Activated CD4-positive, alpha-beta memory T cell treated with anti-CD3 and anti-CD28 coated beads for 36 hours (primary cell): ENCODE data around the gene SLC34A1. TPM values are rescaled to one million over a fixed set of nuclear protein-coding genes. Genes with fewer than 3 reads are reported as not detected.
"Not testable (repeated sequence)": the region's sequence is repeated elsewhere in the genome, so short reads cannot be mapped to it uniquely, and the experiment has no call there.

Source experiments
- CTCF ChIA-PET: fragments of 350-600 bp; sonication (Branson Sonifier 250); formaldehyde crosslinking; loops from one replicate; lab custom pipeline; 2021; ENCODE audit warnings: antibody characterized with exemption, inconsistent platforms; lab: Charles Lee
- POLR2A ChIA-PET: fragments of 350-600 bp; sonication (Branson Sonifier 250); formaldehyde crosslinking; loops from one replicate; lab custom pipeline; 2021; ENCODE audit warnings: antibody characterized with exemption; lab: Charles Lee
- DNase-seq: peaks from one replicate; pipeline ENCODE4 v3.0.0-alpha.2; 2020
- H3K27ac Mint-ChIP-seq: one replicate; pipeline ENCODE4 v1.8.0; 2021; ENCODE audit warnings: mixed read lengths
- H3K27me3 Mint-ChIP-seq: one replicate; pipeline ENCODE4 v1.8.0; 2021; ENCODE audit warnings: mixed read lengths
- H3K36me3 Mint-ChIP-seq: one replicate; pipeline ENCODE4 v1.8.0; 2021; ENCODE audit warnings: mixed read lengths
- H3K4me1 Mint-ChIP-seq: one replicate; pipeline ENCODE4 v1.8.0; 2021; ENCODE audit warnings: low read depth, mixed read lengths
- H3K4me3 Mint-ChIP-seq: one replicate; pipeline ENCODE4 v1.8.0; 2021; ENCODE audit warnings: mild to moderate bottlenecking, mixed read lengths
- H3K9me3 Mint-ChIP-seq: one replicate; pipeline ENCODE4 v1.8.0; 2021; ENCODE audit warnings: mixed read lengths
- intact Hi-C: fragments of 100-400 bp; cut with micrococcal nuclease; formaldehyde crosslinking; loops from one replicate; pipeline ENCODE4 v1.15.1; 2023
- total RNA-seq, 2 experiments: library from RNA; stranded (reverse); gene quantifications; one replicate each; pipeline ENCODE4 v1.2.3, GENCODE V29; 2021

The SLC34A1 gene
- total RNA-seq, 2 experiments from 2014 or later: 0.15 TPM; not detected in 1

DNA sequence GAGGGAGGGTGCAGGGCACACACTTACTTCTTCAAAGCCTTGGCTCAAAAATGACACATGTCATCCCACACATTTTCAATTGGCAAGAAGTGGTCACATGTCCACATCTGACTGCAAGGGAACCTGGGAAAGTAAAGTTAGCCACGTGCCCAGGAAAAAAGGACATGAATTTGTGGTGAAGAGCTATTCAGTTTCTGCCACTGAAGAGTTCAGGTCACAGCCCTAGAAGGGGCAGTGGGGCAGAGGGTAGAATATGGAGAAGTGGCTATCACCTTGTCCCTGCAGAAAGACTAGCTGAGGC lies 28.4 kb upstream of the SLC34A1 start:
- peaks cover 3% of the 10 kb centered on the region for H3K36me3 Mint-ChIP-seq
- peaks cover 60% of the 10 kb centered on the region for H3K4me1 Mint-ChIP-seq
- peaks cover 9% of the 10 kb centered on the region for H3K9me3 Mint-ChIP-seq
- ChIA-PET POLR2A (no interaction called here), CTCF (interaction anchor here (1.3 to 8.7 kb wide), 4 partner anchors 23 to 102 kb away, joined by 3 to 66 read pairs (median 4); no protein-coding TSS in a partner anchor)
- intact Hi-C loops: loop anchor here (2.0 kb wide), 1 partner anchor 73 kb away; no protein-coding TSS in a partner anchor
- DNase-seq: no peak
- H3K27ac Mint-ChIP-seq: no peak overlapping the region
- no peak overlapping the region for H3K4me3 Mint-ChIP-seq
- no peaks in the 10 kb centered on the region for H3K27me3 Mint-ChIP-seq

DNA sequence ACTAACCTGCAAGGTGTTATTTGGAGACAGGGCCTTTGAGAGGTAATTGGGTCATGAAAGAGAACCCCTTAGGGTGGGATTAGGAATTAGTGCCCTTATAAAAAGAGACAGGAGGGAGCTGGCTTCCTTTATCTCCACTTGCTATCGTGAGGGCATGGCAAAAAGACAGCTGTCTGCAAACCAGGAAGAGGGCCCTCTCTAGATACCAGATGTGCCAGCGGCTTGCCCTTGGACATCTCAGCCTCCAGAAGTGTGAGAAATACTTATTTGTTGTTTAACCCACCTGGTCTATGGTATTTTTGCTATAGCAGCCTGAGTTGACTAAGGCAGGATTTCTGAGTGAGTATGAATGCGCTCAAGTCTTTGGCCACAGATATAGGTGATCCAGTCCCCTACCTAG lies 27.5 kb upstream of the SLC34A1 start:
- Mint-ChIP-seq H3K4me1 (peaks cover 69% of the 10 kb centered on the region), H3K27ac (no peak overlapping the region), H3K27me3 (no peaks in the 10 kb centered on the region), H3K4me3 (peak overlapping the region; percentile 81), H3K36me3 (peaks cover 3% of the 10 kb centered on the region), H3K9me3 (peaks cover 9% of the 10 kb centered on the region)
- DNase-seq: no peak
- CTCF ChIA-PET: interaction anchor here (0.6 to 8.7 kb wide), 6 partner anchors 11 to 101 kb away, joined by 3 to 66 read pairs (median 6); no protein-coding TSS in a partner anchor
- POLR2A ChIA-PET: interaction anchor here (1.0 to 1.4 kb wide), 2 partner anchors 22 to 74 kb away, joined by 3 read pairs; no protein-coding TSS in a partner anchor
- intact Hi-C loops: loop anchor here (2.0 kb wide), 1 partner anchor 72 kb away; no protein-coding TSS in a partner anchor

GRCh38 chr5:177357146-177357458 lies 27.1 kb upstream of the SLC34A1 start:
- ChIA-PET CTCF (interaction anchor here (0.6 to 8.7 kb wide), 7 partner anchors 11 to 100 kb away, joined by 3 to 66 read pairs (median 4); no protein-coding TSS in a partner anchor), POLR2A (interaction anchor here (1.0 to 1.4 kb wide), 3 partner anchors 21 to 98 kb away, joined by 3 to 4 read pairs (median 3); no protein-coding TSS in a partner anchor)
- intact Hi-C loops: loop anchor here (2.0 kb wide), 1 partner anchor 72 kb away; no protein-coding TSS in a partner anchor
- Mint-ChIP-seq H3K27me3 (no peaks in the 10 kb centered on the region), H3K4me3 (peak overlapping the region; percentile 81), H3K4me1 (peaks cover 70% of the 10 kb centered on the region), H3K27ac (peak overlapping the region; percentile 73), H3K9me3 (peaks cover 9% of the 10 kb centered on the region), H3K36me3 (peaks cover 3% of the 10 kb centered on the region)
- no peak for DNase-seq

GRCh38 chr5:177357459-177358351 lies 26.5 kb upstream of the SLC34A1 start, which contains the start of gene RGS14:
Gene RGS14 (plus strand): TSS chr5:177357924. CDS start chr5:177358025, 101 bp downstream.
- CTCF ChIA-PET: interaction anchor here (0.8 to 8.7 kb wide), 6 partner anchors 14 to 98 kb away, joined by 3 to 66 read pairs (median 8); no protein-coding TSS in a partner anchor
- intact Hi-C loops: loop anchor here (2.0 kb wide), 1 partner anchor 71 kb away; no protein-coding TSS in a partner anchor
- POLR2A ChIA-PET: interaction anchor here (0.8 to 1.4 kb wide), 6 partner anchors 15 to 98 kb away, joined by 3 to 4 read pairs (median 3); no protein-coding TSS in a partner anchor
- Mint-ChIP-seq H3K36me3 (peaks cover 3% of the 10 kb centered on the region), H3K4me3 (peak within 1 kb of the TSS; percentile 81), H3K9me3 (peaks cover 9% of the 10 kb centered on the region), H3K27me3 (no peaks in the 10 kb centered on the region), H3K27ac (peak within 1 kb of the TSS; percentile 80), H3K4me1 (peaks cover 75% of the 10 kb centered on the region)
- peak; percentile 77 for DNase-seq

- Mint-ChIP-seq H3K4me1 (peaks cover 81% of the 10 kb centered on the region), H3K27me3 (no peaks in the 10 kb centered on the region), H3K36me3 (peaks cover 3% of the 10 kb centered on the region), H3K9me3 (peaks cover 9% of the 10 kb centered on the region), H3K27ac (peak overlapping the region; percentile 80), H3K4me3 (peak overlapping the region; percentile 81)
- DNase-seq: peak; percentile 22
- POLR2A ChIA-PET: interaction anchor here (0.8 to 1.4 kb wide), 5 partner anchors 14 to 97 kb away, joined by 3 to 4 read pairs (median 3); no protein-coding TSS in a partner anchor
- CTCF ChIA-PET: interaction anchor here (0.8 to 8.7 kb wide), 7 partner anchors 13 to 97 kb away, joined by 3 to 66 read pairs (median 7); no protein-coding TSS in a partner anchor
- intact Hi-C loops: no loop called here
These were observed 25.8 kb upstream of the SLC34A1 start for GRCh38 chr5:177358370-177358819.

- Mint-ChIP-seq H3K36me3 (peaks cover 3% of the 10 kb centered on the region), H3K9me3 (peaks cover 9% of the 10 kb centered on the region), H3K27me3 (no peaks in the 10 kb centered on the region), H3K4me1 (peaks cover 88% of the 10 kb centered on the region), H3K27ac (peak overlapping the region; percentile 80), H3K4me3 (peak overlapping the region; percentile 81)
- intact Hi-C loops: no loop called here
- ChIA-PET POLR2A (interaction anchor here (2.8 kb wide), 1 partner anchor 8 kb away, joined by 10 read pairs; the partner anchor contains the start of gene LMAN2), CTCF (interaction anchor here (1.1 to 8.7 kb wide), 5 partner anchors 12 to 96 kb away, joined by 3 to 66 read pairs (median 9); no protein-coding TSS in a partner anchor)
- no peak for DNase-seq
These were observed 24.8 kb upstream of the SLC34A1 start for GRCh38 chr5:177359451-177359851.

DNA sequence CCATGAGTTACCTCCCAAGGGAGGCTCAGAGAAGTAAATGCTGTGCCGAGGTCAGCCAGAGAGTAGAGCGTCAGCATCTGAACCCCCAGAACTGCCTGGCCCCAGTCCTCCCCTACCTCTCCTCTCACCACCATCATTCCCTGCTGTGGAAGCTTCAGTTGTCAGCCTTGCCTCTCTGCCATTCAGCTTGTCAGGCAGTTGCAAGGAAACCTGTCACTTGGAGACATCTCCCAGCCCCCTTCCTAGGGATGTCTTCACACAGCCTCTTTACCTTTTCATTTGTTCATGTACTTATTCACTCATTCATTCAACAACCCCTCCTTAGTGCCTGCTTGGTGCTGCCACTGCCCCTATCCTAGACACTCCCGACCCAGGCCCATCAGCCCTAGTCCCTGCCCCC lies 24.4 kb upstream of the SLC34A1 start:
- intact Hi-C loops: no loop called here
- DNase-seq: no peak
- peaks cover 88% of the 10 kb centered on the region for H3K4me1 Mint-ChIP-seq
- ChIA-PET POLR2A (interaction anchor here (2.8 kb wide), 1 partner anchor 9 kb away, joined by 10 read pairs; the partner anchor contains the start of gene LMAN2), CTCF (interaction anchor here (1.4 to 8.7 kb wide), 5 partner anchors 12 to 96 kb away, joined by 3 to 66 read pairs (median 9); no protein-coding TSS in a partner anchor)
- peaks cover 3% of the 10 kb centered on the region for H3K36me3 Mint-ChIP-seq
- H3K27ac Mint-ChIP-seq: peak overlapping the region; percentile 11
- no peaks in the 10 kb centered on the region for H3K27me3 Mint-ChIP-seq
- H3K4me3 Mint-ChIP-seq: peak overlapping the region; percentile 81
- H3K9me3 Mint-ChIP-seq: peaks cover 9% of the 10 kb centered on the region

- intact Hi-C loops, H3K27ac Mint-ChIP-seq, DNase-seq, H3K4me3 Mint-ChIP-seq, H3K27me3 Mint-ChIP-seq, H3K9me3 Mint-ChIP-seq, H3K36me3 Mint-ChIP-seq: not testable (repeated sequence)
- ChIA-PET POLR2A (interaction anchor here (0.8 to 2.8 kb wide), 4 partner anchors 9 to 42 kb away, joined by 3 to 10 read pairs (median 4); partner anchors contain the start of gene LMAN2), CTCF (interaction anchor here (0.7 to 8.7 kb wide), 7 partner anchors 11 to 95 kb away, joined by 3 to 66 read pairs (median 5); no protein-coding TSS in a partner anchor)
- H3K4me1 Mint-ChIP-seq: peaks cover 87% of the 10 kb centered on the region
These were observed 23.5 kb upstream of the SLC34A1 start for GRCh38 chr5:177360740-177361139.

DNA sequence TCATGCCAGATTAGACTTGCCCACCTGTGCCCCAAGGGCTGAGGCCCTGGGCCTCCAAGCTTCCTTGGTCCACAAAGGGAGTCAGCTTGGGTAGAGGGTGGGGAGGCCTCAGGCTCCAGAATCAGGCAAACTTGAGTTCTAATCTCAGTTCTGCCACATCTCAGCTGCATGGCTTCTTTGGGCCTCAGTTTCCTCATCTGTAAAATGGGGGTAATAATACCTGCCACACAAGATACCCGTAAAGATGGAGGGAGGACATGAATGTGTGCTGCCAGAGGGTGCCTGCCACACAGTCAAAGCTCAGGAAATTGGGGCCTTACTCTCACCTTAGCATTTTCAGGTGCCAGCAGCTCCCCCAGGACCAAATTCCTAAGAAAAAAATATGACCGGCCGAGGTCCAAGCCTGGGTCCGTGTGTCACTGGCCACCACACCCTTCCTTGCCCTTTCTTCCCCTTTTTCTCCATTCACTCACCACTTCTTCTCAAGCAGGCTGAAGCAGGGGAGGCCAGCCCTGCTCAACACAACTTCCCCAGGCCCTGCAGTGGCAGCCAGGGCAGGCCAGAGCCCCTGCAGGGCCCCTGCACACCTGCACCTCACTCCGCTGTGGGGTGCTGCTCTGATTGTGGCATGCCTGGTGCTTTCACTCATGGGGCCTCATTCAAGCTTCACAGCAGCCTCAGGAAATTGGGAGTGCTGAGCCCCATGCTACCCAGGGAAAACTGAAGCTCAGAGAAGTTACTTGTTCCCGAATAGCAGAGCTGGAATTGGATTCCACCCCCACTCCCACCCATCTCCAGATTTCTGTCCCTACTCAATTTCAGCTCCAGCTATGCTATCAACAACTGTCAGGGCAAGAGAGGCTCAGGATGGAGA lies 22.6 kb upstream of the SLC34A1 start:
- H3K27ac Mint-ChIP-seq: peak overlapping the region; percentile 43
- DNase-seq: peak; percentile 31
- intact Hi-C loops: no loop called here
- H3K4me3 Mint-ChIP-seq: peak overlapping the region; percentile 69
- no peaks in the 10 kb centered on the region for H3K9me3 Mint-ChIP-seq
- ChIA-PET POLR2A (interaction anchor here (1.1 to 2.8 kb wide), 3 partner anchors 10 to 28 kb away, joined by 3 to 10 read pairs (median 6); partner anchors contain the start of gene LMAN2), CTCF (interaction anchor here (1.0 to 8.7 kb wide), 10 partner anchors 10 to 94 kb away, joined by 3 to 66 read pairs (median 4); partner anchors contain the start of gene LMAN2)
- no peaks in the 10 kb centered on the region for H3K27me3 Mint-ChIP-seq
- peaks cover 5% of the 10 kb centered on the region for H3K36me3 Mint-ChIP-seq
- H3K4me1 Mint-ChIP-seq: peaks cover 84% of the 10 kb centered on the region

DNA sequence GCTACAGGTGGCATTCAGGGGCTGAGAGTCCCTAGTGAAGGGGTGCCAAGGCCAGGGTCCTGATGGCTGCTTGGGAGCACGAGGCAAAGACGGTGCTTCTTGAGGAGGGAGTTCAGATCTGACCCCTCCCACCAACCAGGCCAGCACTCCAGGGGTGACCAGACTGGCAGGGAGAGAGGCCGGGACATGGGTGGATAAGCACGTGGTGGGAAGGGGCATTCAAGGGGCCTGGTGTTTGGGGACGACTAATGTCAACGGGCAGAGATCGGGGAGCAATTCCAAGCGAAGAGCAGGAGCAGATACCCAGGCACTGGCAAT lies 22.0 kb upstream of the SLC34A1 start:
- Mint-ChIP-seq H3K27me3 (no peaks in the 10 kb centered on the region), H3K4me3 (peak overlapping the region; percentile 69), H3K4me1 (peaks cover 78% of the 10 kb centered on the region), H3K27ac (peak overlapping the region; percentile 43), H3K36me3 (peaks cover 5% of the 10 kb centered on the region), H3K9me3 (no peaks in the 10 kb centered on the region)
- POLR2A ChIA-PET: interaction anchor here (1.4 to 2.8 kb wide), 2 partner anchors 10 to 11 kb away, joined by 6 to 10 read pairs; partner anchors contain the start of gene LMAN2
- intact Hi-C loops: no loop called here
- no peak for DNase-seq
- CTCF ChIA-PET: interaction anchor here (1.0 to 8.7 kb wide), 7 partner anchors 9 to 93 kb away, joined by 3 to 66 read pairs (median 4); partner anchors contain the start of gene LMAN2
